GM12873 (cell line): ENCODE data around the gene ANKRD55.

ENCODE experiments used
- CTCF ChIP-seq: IDR thresholded peaks from 2 replicates; pipeline ENCODE4 v1.5.1; 2012; ENCODE audit warnings: low read depth, mild to moderate bottlenecking, moderate library complexity, low read length, control low read depth; ENCODE audit not compliant: insufficient read depth; ENCODE audit errors: missing control alignments

Gene ANKRD55

GRCh38 chr5:56140073-56140472 lies 93.1 kb downstream of the ANKRD55 start:
- no peak for TF ChIP-seq CTCF

- TF ChIP-seq CTCF = no peak
Observed at GRCh38 chr5:56130664-56131063, 102.5 kb downstream of the ANKRD55 start.

GRCh38 chr5:56129288-56129687 lies 103.8 kb downstream of the ANKRD55 start:
- no peak for TF ChIP-seq CTCF

- no peak for TF ChIP-seq CTCF
Observed at GRCh38 chr5:56128113-56128512, 105.0 kb downstream of the ANKRD55 start.

GRCh38 chr5:56126487-56127179 lies 106.5 kb downstream of the ANKRD55 start:
- no peak for TF ChIP-seq CTCF

GRCh38 chr5:56123531-56124243 lies 109.4 kb downstream of the ANKRD55 start:
- no peak for TF ChIP-seq CTCF

- no peak for TF ChIP-seq CTCF
Observed at GRCh38 chr5:56119050-56119449, 114.1 kb downstream of the ANKRD55 start.
